ENCODE results near the gene CEBPA. TPM values are rescaled to one million over a fixed set of nuclear protein-coding genes. Genes with fewer than 3 reads are reported as not detected.

The CEBPA gene
- total RNA-seq, 6 experiments from 2014 or later = 53.9 to 163 (median 119) TPM

DNA sequence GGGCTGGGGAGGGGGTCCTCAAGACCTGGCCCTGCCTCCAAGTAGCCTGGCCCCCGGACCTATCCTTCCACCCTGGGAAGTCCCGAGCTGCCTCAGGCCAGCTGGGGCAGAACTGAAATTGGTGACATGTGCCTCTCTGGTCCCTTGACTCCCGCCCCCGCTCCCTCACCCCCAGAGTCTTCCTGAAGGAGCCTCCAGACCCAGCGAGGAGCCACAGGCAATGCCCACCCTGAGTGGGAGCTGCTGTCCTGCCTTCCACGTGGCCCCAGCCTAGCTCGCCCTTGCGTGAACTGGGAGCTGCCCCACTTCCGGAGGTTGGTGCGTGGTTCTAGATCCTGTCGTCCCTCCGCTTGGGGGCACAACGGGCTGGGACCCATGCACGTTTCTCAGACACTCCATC lies 34.6 kb downstream of the CEBPA start:
- no peaks in the 10 kb centered on the region for H3K9me3 ChIP-seq
- ATAC-seq (peak; percentile 9 to 55 (median 24)), DNase-seq (peak in 1 of 3 donors; percentile 37)
- H3K4me3 ChIP-seq = no peak overlapping the region
- no peak for TF ChIP-seq POLR2A (IDR thresholded peaks at IDR 0.05)
- TF ChIP-seq, protein P1, sequence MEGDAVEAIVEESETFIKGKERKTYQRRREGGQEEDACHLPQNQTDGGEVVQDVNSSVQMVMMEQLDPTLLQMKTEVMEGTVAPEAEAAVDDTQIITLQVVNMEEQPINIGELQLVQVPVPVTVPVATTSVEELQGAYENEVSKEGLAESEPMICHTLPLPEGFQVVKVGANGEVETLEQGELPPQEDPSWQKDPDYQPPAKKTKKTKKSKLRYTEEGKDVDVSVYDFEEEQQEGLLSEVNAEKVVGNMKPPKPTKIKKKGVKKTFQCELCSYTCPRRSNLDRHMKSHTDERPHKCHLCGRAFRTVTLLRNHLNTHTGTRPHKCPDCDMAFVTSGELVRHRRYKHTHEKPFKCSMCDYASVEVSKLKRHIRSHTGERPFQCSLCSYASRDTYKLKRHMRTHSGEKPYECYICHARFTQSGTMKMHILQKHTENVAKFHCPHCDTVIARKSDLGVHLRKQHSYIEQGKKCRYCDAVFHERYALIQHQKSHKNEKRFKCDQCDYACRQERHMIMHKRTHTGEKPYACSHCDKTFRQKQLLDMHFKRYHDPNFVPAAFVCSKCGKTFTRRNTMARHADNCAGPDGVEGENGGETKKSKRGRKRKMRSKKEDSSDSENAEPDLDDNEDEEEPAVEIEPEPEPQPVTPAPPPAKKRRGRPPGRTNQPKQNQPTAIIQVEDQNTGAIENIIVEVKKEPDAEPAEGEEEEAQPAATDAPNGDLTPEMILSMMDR (IDR thresholded peaks at IDR 0.05) = no peak
- no peaks in the 10 kb centered on the region for H3K27me3 ChIP-seq
- intact Hi-C loops (cut with DNase I) = no loop called here
- no peak overlapping the region for H3K27ac ChIP-seq
- H3K4me1 ChIP-seq = no peaks in the 10 kb centered on the region
- no peaks in the 10 kb centered on the region for H3K36me3 ChIP-seq
- 65% methylated on average over 7 of the region's 14 CpGs for WGBS (ENCODE audit: insufficient coverage, low coverage, low lambda C conversion rate, missing lambda C conversion rate)

DNA sequence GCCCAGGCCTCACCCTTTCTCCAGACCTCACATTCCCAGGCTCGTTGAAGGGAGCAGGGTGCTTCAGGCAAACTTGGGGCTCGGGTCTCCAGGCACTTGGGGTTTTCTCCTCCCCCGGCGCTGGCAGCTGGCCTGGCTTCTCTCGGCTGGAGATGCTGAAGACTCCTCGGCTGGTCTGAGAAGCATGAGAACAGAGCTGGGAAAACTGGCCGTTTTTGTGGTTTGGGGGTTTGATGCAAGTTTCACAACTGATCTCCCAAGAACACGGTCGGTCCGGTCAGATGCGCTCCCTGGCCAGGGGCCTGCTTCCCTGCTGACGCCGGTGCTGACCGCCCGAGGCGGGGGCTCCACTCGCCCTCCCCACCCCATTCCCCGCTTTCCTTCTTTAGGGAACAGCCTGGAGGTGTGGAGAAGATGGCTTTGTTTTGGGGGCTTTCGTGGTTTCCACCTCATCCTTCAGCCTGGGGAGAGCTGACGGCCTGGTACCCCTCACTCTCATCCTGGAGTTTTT lies 35.3 kb downstream of the CEBPA start:
- Histone ChIP-seq H3K27me3 (no peaks in the 10 kb centered on the region), H3K4me1 (no peaks in the 10 kb centered on the region), H3K27ac (no peak overlapping the region), H3K4me3 (no peak overlapping the region), H3K9me3 (no peaks in the 10 kb centered on the region), H3K36me3 (no peaks in the 10 kb centered on the region)
- DNase-seq (peak in 1 of 3 donors; percentile 25), ATAC-seq (no peak)
- WGBS (ENCODE audit: insufficient coverage, low coverage, low lambda C conversion rate, missing lambda C conversion rate) = 41% methylated on average over 4 of the region's 20 CpGs
- intact Hi-C loops (cut with DNase I) = no loop called here
- no peak for TF ChIP-seq POLR2A (IDR thresholded peaks at IDR 0.05)
- TF ChIP-seq, protein P1 (IDR thresholded peaks at IDR 0.05) = no peak

DNA sequence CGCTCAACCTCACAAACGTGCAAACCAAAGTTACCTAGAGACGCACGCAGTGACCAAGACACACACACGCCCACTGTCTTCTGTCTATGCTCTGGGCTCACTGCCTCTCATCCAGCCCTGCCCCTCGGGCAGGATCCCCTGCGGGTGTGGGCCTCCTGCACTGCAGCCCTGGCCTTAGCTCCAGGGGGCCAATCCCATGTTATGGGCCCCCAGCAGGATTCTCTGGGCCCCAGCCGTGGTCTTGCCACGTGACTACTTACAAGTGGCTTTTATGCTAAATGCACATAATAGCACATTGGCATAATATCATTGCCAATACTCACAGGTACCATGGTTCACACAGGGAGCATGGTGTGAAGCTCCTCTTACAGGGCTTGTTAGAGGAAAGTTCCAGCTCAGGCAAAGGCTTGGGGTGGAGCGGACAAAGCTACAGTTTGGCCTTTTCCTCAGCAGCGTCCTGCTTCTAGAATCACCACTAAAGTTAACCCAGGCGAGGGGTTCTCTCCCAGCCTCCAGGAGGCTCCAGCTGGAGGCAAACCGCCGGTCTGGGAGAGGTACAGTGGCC lies 37.4 kb downstream of the CEBPA start:
- 88% methylated on average over 5 of the region's 14 CpGs for WGBS (ENCODE audit: insufficient coverage, low coverage, low lambda C conversion rate, missing lambda C conversion rate)
- Histone ChIP-seq H3K4me1 (no peaks in the 10 kb centered on the region), H3K36me3 (no peaks in the 10 kb centered on the region), H3K9me3 (no peaks in the 10 kb centered on the region), H3K4me3 (no peak overlapping the region), H3K27me3 (no peaks in the 10 kb centered on the region), H3K27ac (no peak overlapping the region)
- no peak for ATAC-seq
- TF ChIP-seq, protein P1 (IDR thresholded peaks at IDR 0.05) = no peak
- TF ChIP-seq POLR2A (IDR thresholded peaks at IDR 0.05) = no peak
- peak in 1 of 3 donors; percentile 5 for DNase-seq
- intact Hi-C loops (cut with DNase I) = no loop called here

DNA sequence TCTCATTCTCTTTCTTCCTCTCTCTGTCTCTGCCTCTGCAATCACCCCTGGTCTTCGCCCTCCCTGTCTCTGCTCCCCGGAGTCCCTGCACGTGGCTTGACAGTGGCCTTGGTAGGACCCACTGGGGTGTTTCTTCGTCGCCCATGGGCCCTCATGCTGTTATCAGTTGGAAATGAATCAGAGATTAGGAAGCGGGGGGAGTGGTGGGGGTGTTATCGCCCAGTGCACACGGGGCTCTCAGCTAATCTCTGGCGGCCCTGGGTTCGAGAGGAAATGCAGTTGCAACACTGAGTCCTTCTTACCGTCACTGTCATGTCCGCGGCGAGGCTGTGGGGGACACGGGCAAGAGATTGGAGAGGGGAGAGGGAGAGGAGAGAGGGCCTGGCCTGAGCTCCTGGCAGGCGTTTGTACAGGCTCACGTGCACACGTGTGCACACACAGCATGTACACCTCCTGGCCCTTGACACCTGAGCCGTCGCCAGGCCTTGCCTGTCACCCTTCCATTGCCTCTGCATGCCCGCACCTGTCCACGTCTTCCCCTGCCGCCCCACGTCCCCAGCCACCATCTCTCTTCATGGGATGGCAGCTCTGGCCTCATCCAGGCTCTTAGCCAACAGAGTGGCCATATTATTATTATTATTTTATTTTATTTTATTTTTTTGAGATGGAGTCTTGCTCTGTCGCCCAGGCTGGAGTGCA lies 38.9 kb downstream of the CEBPA start:
- Histone ChIP-seq H3K36me3 (no peaks in the 10 kb centered on the region), H3K27me3 (no peaks in the 10 kb centered on the region), H3K9me3 (no peaks in the 10 kb centered on the region), H3K4me3 (no peak overlapping the region), H3K4me1 (no peaks in the 10 kb centered on the region), H3K27ac (no peak overlapping the region)
- DNase-seq (no peak), ATAC-seq (no peak)
- intact Hi-C loops (cut with DNase I) = no loop called here
- 79% methylated on average over 15 of the region's 25 CpGs for WGBS (ENCODE audit: insufficient coverage, low coverage, low lambda C conversion rate, missing lambda C conversion rate)
- no peak for TF ChIP-seq POLR2A (IDR thresholded peaks at IDR 0.05)
- TF ChIP-seq, protein P1 (IDR thresholded peaks at IDR 0.05) = no peak
